M059J (cell line): ENCODE data around the gene EFCAB11. TPM values are rescaled to one million over a fixed set of nuclear protein-coding genes. Genes with fewer than 3 reads are reported as not detected.

Source experiments
- DNase-seq: peaks from one replicate; pipeline ENCODE4 v3.0.0-alpha.2; 2012; ENCODE audit warnings: low read depth
- total RNA-seq: library from RNA; depleted of rRNA; stranded (reverse); fragments of >200 nt; shearing (Covaris generic); gene quantifications from 2 replicates; pipeline ENCODE4 v1.2.3, GENCODE V29; 2014

EFCAB11 gene
- total RNA-seq, 1 experiment from 2014 or later, result 11.9 TPM

DNA sequence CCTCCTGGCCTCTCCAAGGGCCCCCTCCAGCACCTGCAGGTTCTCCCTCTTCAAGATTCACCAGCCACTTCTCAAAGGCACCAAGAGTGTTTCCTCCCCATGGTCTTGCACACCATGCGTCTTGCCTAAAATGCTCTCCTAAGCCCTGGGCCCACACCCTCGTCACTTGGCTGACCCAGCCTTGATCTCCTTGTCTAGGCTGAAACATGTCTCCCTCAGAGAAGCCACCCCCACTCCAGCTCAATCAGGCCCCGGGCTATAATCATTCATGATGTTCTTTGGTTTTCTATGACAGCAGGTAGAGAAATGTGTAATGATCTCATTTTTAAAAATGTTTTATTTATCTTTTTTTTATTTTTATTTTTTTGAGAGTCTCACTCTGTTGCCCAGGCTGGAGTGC is 88.1 kb downstream of the EFCAB11 start:
- peak; percentile 15 for DNase-seq

DNA sequence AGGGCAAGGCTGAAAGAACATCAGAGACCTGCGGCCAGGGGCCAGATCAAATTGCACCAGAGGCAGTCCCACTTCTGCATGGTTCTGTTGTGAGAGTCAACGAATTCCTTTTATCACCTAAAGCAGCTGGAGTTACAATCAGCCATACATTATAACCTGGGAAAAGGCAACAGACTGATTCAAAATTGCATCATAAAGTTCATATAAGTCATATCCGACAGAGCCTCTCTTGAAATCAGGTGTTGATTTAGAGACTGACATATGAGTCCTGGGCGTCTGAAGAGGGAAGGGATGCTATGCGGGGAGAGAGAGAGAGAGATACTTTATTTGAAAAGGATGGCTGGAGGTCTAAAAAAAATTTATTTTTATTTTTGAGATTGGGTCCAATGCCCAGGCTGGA is 89.4 kb downstream of the EFCAB11 start:
- DNase-seq, result no peak

GRCh38 chr14:89862856-89863255 is 91.7 kb downstream of the EFCAB11 start:
- no peak for DNase-seq

DNA sequence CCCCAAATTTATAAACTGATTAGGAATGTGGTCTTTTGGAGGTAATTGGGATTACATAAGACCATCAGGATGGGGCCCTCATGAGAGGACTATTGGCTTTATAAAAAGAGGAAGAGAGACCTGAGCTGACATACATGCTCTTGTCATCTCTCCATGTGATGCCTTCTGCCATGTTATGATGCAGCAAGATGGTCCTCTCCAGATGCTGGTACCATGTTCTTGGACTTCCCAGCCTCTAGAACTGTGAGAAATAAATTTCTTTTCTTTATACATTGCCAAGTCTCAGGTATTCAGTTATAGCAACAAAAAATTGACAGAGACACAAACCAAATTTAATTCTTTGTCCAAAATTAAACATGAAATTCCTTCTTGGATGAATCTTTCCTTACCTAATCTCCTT is 92.9 kb downstream of the EFCAB11 start:
- DNase-seq, result no peak

DNA sequence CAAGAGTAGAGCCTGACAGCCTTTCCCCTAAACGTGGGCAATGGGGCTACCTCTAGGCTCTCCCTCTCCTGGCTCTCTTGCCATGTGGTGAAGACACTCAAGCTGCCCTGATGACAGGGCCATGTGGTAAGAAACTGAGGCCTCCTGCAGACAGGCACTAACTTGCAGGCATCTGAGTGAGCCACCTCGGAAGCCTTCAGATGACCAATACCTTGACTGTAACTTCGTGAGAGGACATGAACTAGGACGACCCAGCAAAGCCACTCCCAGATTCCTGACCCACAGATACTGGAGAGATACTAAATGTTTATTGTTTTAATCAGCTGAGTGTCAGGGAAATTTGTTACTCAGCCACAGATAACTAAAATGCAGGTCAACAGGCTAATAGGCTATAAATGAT is 96.4 kb downstream of the EFCAB11 start:
- DNase-seq, result peak; percentile 55

GRCh38 chr14:89856871-89857345 is 97.6 kb downstream of the EFCAB11 start:
- peak; percentile 58 for DNase-seq

GRCh38 chr14:89855961-89856656 is 98.4 kb downstream of the EFCAB11 start:
- peak; percentile 73 for DNase-seq

GRCh38 chr14:89853936-89854693 is 100.4 kb downstream of the EFCAB11 start:
- no peak for DNase-seq

DNA sequence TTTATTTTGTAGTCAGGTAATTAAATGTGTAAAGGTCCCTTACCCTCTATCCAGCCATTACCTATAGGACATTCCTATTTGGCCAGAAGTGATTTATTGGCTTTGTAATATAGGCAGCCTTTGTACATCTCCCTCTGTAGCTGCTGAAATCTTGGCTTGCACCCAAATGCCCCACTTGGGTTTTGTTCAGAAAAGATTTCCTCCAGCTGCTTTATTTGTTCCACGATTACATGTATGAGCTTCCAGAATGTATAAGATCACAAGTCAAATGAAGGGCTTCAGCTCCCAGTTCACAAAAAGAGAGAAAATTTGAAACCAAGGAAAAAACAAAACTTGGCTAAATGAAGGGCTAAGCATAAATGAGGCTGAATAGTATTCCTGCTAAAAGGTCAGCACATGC is 103.4 kb downstream of the EFCAB11 start:
- DNase-seq, result no peak

DNA sequence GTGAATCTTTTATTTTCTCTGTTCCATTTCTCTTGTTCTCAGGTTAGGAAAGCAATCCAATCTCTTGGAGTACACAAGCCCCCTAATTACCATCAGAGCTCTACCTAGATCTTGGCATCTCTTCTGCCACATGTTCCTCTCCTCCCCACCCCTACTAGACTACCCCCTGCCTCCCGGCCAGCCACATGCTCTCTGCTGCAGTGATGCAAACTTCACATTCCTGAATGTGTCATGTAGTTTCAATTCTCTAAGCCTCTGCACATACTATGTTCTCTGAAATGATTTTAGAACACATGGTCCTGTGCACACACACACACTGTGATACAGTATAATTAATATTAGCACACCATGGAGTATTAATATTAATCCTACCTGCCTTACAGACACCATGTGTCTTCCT is 104.6 kb downstream of the EFCAB11 start:
- DNase-seq, result no peak

GRCh38 chr14:89848165-89848564 is 106.4 kb downstream of the EFCAB11 start:
- DNase-seq, result no peak

- DNase-seq, result no peak
Observed at GRCh38 chr14:89845346-89845745, 109.2 kb downstream of the EFCAB11 start.

DNA sequence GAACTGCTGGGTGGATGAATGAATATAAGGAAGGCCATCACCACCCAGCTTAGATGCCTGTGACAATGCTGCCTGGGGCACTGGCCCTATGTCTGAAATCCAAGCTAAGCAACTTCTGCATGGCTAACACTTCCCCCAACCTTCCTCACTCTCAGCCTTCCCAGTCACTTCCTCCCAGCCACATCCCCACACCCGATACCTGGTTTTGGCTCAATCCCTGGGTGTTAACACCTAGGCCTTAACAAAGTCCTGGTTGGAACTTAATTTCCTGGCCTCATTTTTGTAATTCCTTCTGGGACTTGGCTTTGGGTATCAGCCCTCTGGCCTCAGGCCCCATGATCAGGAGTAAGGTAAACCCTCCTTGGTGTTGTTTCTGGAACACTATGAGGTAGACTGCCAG is 110.0 kb downstream of the EFCAB11 start:
- no peak for DNase-seq

DNA sequence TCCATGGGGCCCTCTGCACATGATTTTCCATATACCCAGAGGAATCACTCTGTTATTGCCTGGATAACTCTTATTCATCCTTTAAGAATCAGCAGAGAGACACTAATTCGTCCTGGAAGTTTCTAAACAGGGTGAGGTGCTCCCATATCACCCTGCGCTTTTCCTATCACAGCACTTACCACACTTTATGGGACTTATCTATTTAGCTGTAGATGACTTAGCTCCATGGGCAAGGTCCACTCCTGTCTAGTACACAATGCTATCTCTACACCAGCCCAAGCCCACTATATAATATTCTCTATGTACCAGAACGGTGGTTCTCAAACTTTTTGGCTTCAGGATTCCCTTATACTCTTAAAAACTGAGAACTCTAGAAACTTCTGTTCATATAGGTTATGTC is 111.7 kb downstream of the EFCAB11 start:
- no peak for DNase-seq

DNA sequence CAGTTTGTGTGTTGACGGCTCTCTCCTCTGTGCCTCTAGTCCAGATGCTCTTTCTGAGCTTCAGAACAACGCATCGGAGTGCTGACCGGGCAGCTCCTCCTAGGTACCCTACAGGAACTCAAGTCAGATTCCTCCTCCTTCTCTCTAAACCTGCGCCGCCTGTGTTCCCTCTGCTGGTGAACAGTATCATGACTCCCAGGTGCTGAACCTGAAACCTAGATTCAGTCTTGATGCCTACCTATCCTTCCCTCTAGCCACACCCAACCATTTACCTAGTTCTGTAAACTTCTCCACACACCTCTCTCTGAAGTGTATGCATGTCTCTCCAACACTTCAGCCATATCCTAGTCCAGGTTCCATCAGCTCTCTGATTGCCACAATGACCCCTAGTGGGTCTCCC is 112.7 kb downstream of the EFCAB11 start:
- no peak for DNase-seq

DNA sequence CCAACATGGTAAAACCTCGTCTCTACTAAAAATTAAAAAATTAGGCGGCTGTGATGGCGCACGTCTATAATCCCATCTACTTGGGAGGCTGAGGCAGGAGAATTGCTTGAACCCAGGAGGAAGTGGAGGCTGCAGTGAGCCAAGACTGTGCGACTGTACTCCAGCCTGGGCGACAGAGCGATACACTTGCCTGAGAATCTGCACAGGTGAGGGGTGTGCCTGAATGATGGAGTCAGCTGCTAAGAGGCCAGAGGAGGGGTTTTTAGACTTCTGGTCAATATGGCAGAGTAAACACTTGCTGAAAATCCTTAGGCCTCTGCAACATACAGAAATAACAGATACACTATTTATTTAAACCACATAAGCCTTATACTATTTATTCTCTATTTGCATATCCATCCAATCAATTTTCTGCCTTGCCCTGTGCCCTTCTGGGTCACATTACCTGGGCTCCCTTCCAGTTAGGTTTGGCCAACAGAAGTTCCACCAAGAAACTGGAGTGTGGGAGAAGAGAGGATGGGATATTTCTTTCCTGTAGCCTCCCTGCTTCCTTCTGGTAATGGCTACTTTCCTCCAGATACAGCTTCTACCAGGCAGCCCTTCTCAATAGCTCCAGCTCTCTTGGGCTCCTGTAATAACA is 117.6 kb downstream of the EFCAB11 start:
- DNase-seq, result no peak

DNA sequence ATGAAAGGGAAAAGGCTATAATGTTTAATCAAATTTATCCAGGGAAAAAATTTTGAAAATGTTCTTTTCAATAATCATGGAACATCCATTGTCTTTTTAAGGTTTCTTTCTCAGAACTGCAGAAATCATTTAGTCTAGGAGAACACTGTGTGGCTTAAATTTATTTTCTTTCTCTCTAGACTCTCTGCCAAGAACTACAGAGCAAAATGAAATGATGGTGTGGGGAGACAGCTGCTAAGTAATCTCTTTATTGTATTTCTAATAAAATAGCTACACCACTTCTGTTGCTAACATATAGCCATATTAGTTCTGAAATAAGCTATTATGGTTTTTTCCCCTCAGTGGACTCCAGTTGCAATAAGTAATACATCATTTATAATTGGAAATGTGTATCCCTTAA is 120.9 kb downstream of the EFCAB11 start:
- DNase-seq, result no peak

DNA sequence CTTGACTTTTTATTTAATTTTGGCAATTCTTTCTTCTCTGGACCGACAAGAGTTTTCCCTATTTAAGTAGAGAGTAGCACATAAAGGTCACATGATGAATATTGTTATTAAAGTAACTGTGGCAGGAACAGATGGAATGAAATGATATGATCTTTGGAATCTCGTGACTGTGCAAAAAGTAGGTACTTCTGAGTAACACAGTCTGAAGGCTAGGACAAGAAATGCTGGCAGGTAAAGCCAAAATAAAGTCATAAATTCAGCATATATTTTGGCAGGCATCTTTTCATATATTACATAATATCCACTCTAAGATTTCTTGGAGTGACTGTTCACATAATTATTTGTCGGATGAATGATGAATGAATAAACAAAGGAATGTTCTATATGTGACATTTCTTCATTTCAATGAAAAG is 121.4 kb downstream of the EFCAB11 start:
- DNase-seq, result no peak

- no peak for DNase-seq
Observed at GRCh38 chr14:89828471-89829165, 125.9 kb downstream of the EFCAB11 start.

GRCh38 chr14:89827265-89827664 is 127.3 kb downstream of the EFCAB11 start:
- no peak for DNase-seq

DNA sequence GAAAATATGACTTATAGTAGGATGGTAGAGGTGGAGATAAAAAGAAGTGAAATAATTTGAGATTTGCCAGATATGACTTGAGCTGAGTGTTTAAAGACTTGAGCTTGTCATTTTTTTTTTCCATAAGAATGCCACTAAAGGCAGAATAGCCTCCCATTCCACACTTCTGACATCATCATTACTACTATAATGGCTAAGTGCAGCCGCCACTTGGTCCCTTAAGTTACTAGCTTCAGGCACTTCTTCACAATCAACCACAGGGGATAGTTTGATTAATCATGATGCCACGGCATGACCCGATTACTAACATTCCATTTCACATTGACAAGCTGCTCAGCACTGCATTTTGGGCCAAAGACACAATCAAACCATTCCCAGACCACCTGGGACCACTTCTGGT is 127.9 kb downstream of the EFCAB11 start:
- peak; percentile 85 for DNase-seq

- DNase-seq, result no peak
Observed at GRCh38 chr14:89823743-89824142, 130.8 kb downstream of the EFCAB11 start.
